T-helper 2 cell treated with Interferon-gamma antibody and Interleukin-4, amounts not matched to agents 5 μg/mL and 100 μg/mL, for 36 hours (primary cell): Measurements from ENCODE around the gene DPH3.

Experiments
- DNase-seq: peaks from one replicate; pipeline ENCODE4 v3.0.0; 2021; ENCODE audit warnings: low spot score
- H3K27ac Mint-ChIP-seq: one replicate; pipeline ENCODE4 v1.8.0; 2021; ENCODE audit warnings: mild to moderate bottlenecking, mixed read lengths
- H3K27me3 Mint-ChIP-seq: one replicate; pipeline ENCODE4 v1.8.0; 2021; ENCODE audit warnings: low read depth, mixed read lengths
- H3K36me3 Mint-ChIP-seq: one replicate; pipeline ENCODE4 v1.8.0; 2021; ENCODE audit warnings: low read depth, mixed read lengths
- H3K4me1 Mint-ChIP-seq: one replicate; pipeline ENCODE4 v1.8.0; 2021; ENCODE audit warnings: low read depth, mixed read lengths
- H3K4me3 Mint-ChIP-seq: one replicate; pipeline ENCODE4 v1.8.0; 2022; ENCODE audit warnings: mild to moderate bottlenecking, moderate library complexity, mixed read lengths
- H3K9me3 Mint-ChIP-seq: one replicate; pipeline ENCODE4 v1.8.0; 2021; ENCODE audit warnings: mixed read lengths

The DPH3 gene

DNA sequence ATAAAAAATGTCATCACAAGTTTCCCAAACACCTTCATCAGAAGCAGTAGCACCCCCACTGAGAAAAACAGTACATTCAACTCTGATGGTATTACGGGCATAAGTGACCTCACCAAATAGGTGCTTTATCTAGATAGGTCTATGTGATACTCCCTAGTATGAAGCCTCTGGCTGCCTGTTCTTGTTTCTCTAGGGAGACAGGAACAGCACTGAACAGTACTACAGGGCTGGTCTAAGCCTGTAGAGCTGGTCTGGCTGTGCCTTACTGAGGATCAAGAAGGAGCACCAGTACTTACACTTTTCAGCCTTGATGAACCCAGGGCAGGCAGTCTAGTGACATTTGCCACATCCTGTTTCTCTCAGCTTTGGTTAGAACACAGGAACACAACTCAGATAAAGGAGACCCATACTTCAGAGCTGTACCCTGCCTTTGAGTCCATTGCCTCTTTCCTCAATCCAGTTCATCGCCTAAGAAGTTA, 36.2 kb upstream of the DPH3 start:
- peaks cover 86% of the 10 kb centered on the region for H3K36me3 Mint-ChIP-seq
- peak; percentile 51 for DNase-seq
- H3K4me3 Mint-ChIP-seq: peak overlapping the region; percentile 92
- H3K27me3 Mint-ChIP-seq: no peaks in the 10 kb centered on the region
- H3K4me1 Mint-ChIP-seq: peaks cover 81% of the 10 kb centered on the region
- H3K27ac Mint-ChIP-seq: peak overlapping the region; percentile 92
- H3K9me3 Mint-ChIP-seq: peaks cover 14% of the 10 kb centered on the region

DNA sequence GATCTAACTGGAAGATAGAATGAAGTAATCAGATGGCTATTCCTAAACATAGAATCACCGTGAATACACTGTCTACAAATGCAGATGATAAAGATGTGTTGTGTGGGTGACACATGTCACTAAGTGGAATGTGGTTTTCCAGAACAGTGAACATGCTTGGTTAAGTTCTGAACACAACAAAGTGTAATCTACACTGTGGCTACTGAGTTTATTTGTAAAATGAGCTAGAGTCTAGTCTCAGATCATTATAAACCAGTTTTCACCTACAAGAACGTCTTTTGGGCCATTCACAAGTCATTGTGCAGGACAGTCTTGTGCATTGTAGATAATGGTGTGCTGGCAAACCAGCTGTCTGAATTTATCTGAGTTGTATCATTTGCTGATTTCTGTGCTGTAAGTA, 35.6 kb upstream of the DPH3 start:
- Mint-ChIP-seq H3K36me3 (peaks cover 86% of the 10 kb centered on the region), H3K9me3 (peaks cover 14% of the 10 kb centered on the region), H3K4me3 (peak overlapping the region; percentile 92), H3K4me1 (peaks cover 81% of the 10 kb centered on the region), H3K27ac (peak overlapping the region; percentile 92), H3K27me3 (no peaks in the 10 kb centered on the region)
- DNase-seq: no peak

DNA sequence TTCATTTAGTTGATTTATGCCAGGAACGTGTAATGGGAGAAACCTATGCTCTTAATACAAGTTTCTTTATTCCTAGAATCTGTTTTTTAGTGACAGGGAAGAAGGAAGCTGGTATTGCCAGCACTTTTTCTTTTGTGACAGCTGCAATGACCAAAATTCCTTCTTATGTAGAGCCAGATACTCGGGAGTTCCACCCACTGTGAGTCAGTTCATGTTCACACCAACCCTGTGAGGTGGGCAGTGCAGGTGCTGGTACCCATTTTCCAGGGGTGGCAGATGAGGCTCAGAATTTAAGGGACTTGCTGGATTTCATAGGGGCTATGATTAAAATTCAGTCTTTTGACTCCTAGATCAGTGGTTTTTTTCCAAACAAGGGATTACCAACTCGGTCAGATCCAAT, 35.0 kb upstream of the DPH3 start:
- H3K27ac Mint-ChIP-seq: peak overlapping the region; percentile 92
- H3K4me1 Mint-ChIP-seq: peaks cover 80% of the 10 kb centered on the region
- no peak for DNase-seq
- peaks cover 15% of the 10 kb centered on the region for H3K9me3 Mint-ChIP-seq
- H3K36me3 Mint-ChIP-seq: peaks cover 84% of the 10 kb centered on the region
- peak overlapping the region; percentile 92 for H3K4me3 Mint-ChIP-seq
- no peaks in the 10 kb centered on the region for H3K27me3 Mint-ChIP-seq

DNA sequence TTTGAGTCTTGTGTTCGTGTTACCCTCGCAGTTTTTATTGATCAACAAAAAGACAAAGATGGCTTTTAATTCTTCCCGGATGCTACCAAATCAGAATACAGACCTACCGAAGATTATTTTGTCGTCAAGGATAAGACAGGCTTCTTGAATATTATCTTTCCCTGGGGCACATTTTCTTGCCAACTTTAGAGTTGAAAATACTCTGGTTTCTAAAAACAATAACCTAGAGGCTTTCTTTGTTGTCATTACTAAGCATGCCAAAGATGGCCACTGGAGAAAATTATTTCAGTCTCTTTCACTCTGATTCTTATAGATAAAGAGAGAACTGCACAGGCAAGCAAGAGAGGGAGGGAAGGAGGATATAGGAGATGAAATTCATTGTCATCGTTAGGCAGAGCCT, 34.1 kb upstream of the DPH3 start:
- Mint-ChIP-seq H3K27me3 (no peaks in the 10 kb centered on the region), H3K4me1 (peaks cover 76% of the 10 kb centered on the region), H3K4me3 (peak overlapping the region; percentile 25), H3K27ac (peak overlapping the region; percentile 67), H3K36me3 (peaks cover 84% of the 10 kb centered on the region), H3K9me3 (peaks cover 19% of the 10 kb centered on the region)
- no peak for DNase-seq

GRCh38 chr3:16297997-16298885, 33.5 kb upstream of the DPH3 start:
- Mint-ChIP-seq H3K4me1 (peaks cover 72% of the 10 kb centered on the region), H3K36me3 (peaks cover 86% of the 10 kb centered on the region), H3K4me3 (peak overlapping the region; percentile 25), H3K27ac (no peak overlapping the region), H3K9me3 (peaks cover 26% of the 10 kb centered on the region), H3K27me3 (no peaks in the 10 kb centered on the region)
- no peak for DNase-seq

GRCh38 chr3:16295298-16295890, 30.7 kb upstream of the DPH3 start:
- Mint-ChIP-seq H3K9me3 (peaks cover 37% of the 10 kb centered on the region), H3K27ac (peak overlapping the region; percentile 70), H3K4me3 (peak overlapping the region; percentile 67), H3K4me1 (peaks cover 67% of the 10 kb centered on the region), H3K27me3 (no peaks in the 10 kb centered on the region), H3K36me3 (peaks cover 86% of the 10 kb centered on the region)
- DNase-seq: no peak

DNA sequence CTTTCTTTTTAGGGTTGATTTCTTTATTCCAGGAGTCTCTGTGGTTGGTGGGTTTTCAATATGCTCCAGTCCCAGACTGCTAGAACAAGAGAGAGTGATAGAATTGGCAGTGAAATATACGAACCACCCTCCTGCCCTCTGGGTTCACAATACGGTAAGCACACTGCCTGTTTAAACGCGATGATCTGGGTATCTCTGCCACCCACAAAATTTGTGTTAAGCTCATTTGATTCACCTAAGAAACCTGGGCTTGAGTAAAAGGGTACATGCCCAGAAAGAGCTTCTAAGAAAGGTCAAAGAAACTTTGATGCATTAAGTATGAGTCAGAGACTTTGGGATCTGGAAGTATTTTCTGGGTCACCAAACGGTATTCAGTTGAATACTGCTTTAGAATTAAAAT, 30.1 kb upstream of the DPH3 start:
- Mint-ChIP-seq H3K4me1 (peaks cover 66% of the 10 kb centered on the region), H3K4me3 (peak overlapping the region; percentile 47), H3K36me3 (peaks cover 82% of the 10 kb centered on the region), H3K27ac (no peak overlapping the region), H3K27me3 (no peaks in the 10 kb centered on the region), H3K9me3 (peaks cover 37% of the 10 kb centered on the region)
- no peak for DNase-seq

DNA sequence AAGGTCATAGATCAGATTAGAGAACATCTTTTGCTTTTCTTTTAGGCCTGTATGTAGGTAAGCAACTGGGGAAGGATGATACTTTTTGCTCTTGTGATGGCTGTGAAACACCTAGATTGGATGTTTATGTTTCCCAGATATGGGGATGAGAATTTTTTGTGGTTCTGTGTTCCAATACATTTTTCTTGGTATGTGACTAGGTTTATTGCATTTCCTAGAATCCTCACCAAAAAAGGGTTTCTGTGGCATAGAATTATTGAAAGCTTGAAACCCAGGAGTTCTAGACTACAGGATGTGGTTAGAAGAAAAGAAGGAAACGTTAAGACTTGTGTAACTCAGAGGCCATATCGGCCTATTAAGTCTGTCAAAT, 26.1 kb upstream of the DPH3 start:
- peak overlapping the region; percentile 97 for H3K4me3 Mint-ChIP-seq
- peaks cover 24% of the 10 kb centered on the region for H3K9me3 Mint-ChIP-seq
- H3K36me3 Mint-ChIP-seq: peaks cover 76% of the 10 kb centered on the region
- peak overlapping the region; percentile 79 for H3K27ac Mint-ChIP-seq
- no peak for DNase-seq
- H3K27me3 Mint-ChIP-seq: no peaks in the 10 kb centered on the region
- H3K4me1 Mint-ChIP-seq: peaks cover 63% of the 10 kb centered on the region

DNA sequence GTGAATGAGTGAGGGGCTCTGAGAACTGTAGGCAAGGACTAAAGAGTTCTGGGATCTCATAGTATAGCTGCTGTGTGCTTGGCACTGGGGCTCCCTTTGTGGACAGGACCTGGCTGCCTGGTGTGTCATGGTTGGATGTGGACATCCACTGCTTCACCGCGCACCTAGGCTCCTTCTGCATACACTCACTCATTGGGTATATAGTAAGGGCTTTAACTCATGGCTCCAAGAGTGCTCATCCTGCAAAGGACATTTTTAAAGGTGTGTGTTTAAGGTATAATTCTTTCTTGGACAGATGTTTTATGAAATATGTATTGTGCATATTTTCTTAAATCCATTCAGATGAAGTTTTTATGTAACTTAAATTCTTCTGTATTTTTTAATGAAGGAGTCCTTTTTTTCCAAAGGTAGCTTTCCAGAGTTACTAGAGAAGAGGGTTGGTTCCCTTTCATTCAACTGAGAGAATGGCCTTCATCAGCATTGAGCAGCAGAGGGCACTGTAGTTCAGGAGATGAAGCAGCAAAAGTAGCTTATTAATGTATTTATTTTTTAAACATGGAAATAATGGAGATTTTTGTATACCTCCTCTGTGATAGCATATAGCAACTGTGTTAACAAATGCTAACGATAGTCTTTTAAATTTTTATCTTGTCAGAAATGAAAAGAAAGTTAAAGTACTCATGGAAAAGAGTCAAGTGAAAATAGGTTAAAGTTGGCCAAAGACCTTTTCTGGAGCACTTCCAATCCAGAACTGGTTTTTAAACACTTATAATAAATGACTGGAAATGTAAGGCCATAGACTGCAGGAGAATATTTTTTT, 25.5 kb upstream of the DPH3 start:
- Mint-ChIP-seq H3K27ac (peak overlapping the region; percentile 79), H3K4me1 (peaks cover 62% of the 10 kb centered on the region), H3K4me3 (peak overlapping the region; percentile 97), H3K36me3 (peaks cover 70% of the 10 kb centered on the region), H3K27me3 (no peaks in the 10 kb centered on the region), H3K9me3 (peaks cover 24% of the 10 kb centered on the region)
- no peak for DNase-seq

- no peak for DNase-seq
- peaks cover 62% of the 10 kb centered on the region for H3K4me1 Mint-ChIP-seq
- peaks cover 69% of the 10 kb centered on the region for H3K36me3 Mint-ChIP-seq
- peak overlapping the region; percentile 79 for H3K27ac Mint-ChIP-seq
- H3K9me3 Mint-ChIP-seq: peaks cover 20% of the 10 kb centered on the region
- H3K4me3 Mint-ChIP-seq: peak overlapping the region; percentile 97
- no peaks in the 10 kb centered on the region for H3K27me3 Mint-ChIP-seq
These were observed 24.6 kb upstream of the DPH3 start for GRCh38 chr3:16289144-16289889.

- H3K4me3 Mint-ChIP-seq: peak overlapping the region; percentile 97
- no peaks in the 10 kb centered on the region for H3K27me3 Mint-ChIP-seq
- peaks cover 66% of the 10 kb centered on the region for H3K36me3 Mint-ChIP-seq
- peaks cover 16% of the 10 kb centered on the region for H3K9me3 Mint-ChIP-seq
- H3K27ac Mint-ChIP-seq: peak overlapping the region; percentile 79
- DNase-seq: no peak
- H3K4me1 Mint-ChIP-seq: peaks cover 64% of the 10 kb centered on the region
These were observed 23.9 kb upstream of the DPH3 start for GRCh38 chr3:16288664-16289063.

DNA sequence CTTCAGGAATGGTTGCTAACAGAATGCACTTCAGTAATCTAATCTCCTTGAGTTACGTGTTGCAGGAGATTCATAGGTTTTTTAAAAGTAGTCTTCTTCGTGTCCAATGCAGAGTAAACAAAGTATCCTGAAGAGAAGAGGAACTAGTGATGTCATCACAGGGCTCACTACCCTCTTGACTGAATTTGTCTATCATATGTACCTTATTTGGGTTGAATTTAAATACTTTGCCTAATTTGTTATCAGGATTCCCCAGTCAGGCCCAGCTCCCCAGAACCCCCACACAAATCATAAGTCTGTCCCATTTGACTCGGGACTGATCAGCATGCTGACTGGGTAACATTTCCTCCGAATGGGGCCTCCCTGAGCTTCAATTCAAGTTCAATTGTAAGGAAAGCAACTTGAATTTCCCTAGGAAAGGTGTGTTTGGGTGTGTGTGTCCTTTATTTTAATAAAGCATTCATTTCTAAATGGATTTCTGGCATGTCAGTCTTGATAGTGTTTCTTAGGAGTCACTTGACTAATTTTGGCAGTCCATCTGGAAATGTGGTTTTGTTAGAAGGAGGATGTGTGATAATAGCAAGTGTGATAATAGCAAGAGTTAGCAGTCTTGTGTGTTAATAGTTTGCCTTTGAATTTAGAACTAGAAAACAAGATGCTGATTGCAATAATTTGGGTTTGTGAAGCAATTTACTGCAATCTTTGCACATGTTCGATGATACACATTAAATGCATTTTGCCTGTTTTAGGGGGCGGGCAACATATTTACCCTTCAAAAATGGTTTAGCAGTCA, 22.2 kb upstream of the DPH3 start:
- Mint-ChIP-seq H3K27me3 (no peaks in the 10 kb centered on the region), H3K9me3 (peaks cover 5% of the 10 kb centered on the region), H3K4me1 (peaks cover 63% of the 10 kb centered on the region), H3K27ac (peak overlapping the region; percentile 87), H3K4me3 (peak overlapping the region; percentile 97), H3K36me3 (peaks cover 64% of the 10 kb centered on the region)
- no peak for DNase-seq

GRCh38 chr3:16286161-16286560, 21.4 kb upstream of the DPH3 start:
- H3K27ac Mint-ChIP-seq: peak overlapping the region; percentile 87
- peaks cover 56% of the 10 kb centered on the region for H3K4me1 Mint-ChIP-seq
- H3K27me3 Mint-ChIP-seq: no peaks in the 10 kb centered on the region
- peaks cover 60% of the 10 kb centered on the region for H3K36me3 Mint-ChIP-seq
- H3K9me3 Mint-ChIP-seq: peaks cover under 1% of the 10 kb centered on the region
- peak overlapping the region; percentile 97 for H3K4me3 Mint-ChIP-seq
- peak; percentile 77 for DNase-seq
